Measurements from ENCODE around the gene SRCAP. TPM values are rescaled to one million over a fixed set of nuclear protein-coding genes. Genes with fewer than 3 reads are reported as not detected.
A peak's percentile ranks its signal among the peaks of the same experiment; 100 is the strongest.

The SRCAP gene
- polyA plus RNA-seq, result 1.0 to 4.6 TPM (median 1.4 TPM) in 3 replicates
- polyA plus RNA-seq (2011; ENCODE audit: low read depth), result 5.6 TPM
- 1.6 and 2.8 TPM in 2 replicates for polyA plus RNA-seq (2011; cell fraction: cytosol; rRNA removed)
- 21.8 and 24.4 TPM in 2 replicates for polyA plus RNA-seq (2011; cell fraction: nucleus; rRNA removed)
- 6.1 and 14.4 TPM in 2 replicates for polyA plus RNA-seq (2012; ENCODE audit: low replicate concordance)
- 10.7 to 92.1 TPM (median 11.8 TPM) in 3 replicates for polyA minus RNA-seq
- 9.0 TPM for polyA minus RNA-seq (2011; cell fraction: cytosol; rRNA and poly(A)+ RNA removed)
- polyA minus RNA-seq (2011; cell fraction: nucleus; rRNA and poly(A)+ RNA removed), result 21.9 and 33.0 TPM in 2 replicates

DNA sequence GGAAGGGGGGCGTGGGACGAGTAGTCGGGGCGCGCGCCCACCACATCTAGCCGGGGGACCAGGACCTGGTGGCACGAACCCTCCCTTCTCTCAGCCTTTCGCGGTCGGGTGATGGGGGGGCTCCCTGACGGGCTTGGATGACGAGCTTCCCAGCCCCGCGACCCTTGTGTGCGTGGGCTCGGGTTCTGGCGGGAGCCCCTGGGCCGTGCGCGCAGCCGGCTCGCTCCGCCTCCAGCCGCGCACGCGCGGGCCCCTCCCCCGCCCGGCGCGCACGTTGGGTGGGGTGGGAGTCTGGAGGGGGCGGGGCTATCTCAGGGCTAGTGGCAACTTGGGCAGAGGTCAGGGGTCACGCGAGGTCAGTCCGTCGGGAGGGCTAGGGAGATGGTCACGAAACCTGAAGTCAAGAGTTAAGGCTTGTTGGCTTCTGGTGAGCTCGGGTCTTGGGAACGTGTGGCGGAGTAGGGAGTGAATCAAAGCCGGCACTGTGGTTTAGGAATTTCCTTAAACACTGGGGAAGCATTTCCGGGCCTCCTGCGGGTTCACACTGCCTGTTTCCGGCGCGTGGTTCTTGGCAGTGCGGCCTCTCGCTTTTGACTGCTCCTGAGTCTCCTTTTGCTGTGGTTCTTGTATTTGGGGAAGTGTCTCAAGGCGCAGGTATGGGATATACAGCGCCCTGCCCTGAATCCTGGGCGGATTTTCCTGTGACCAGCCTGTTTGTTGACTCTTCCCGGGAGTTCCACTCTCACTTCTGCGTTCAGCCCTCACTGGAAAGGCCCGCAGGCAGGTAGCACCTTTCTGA is at the start of gene SRCAP:
Gene SRCAP (plus strand): TSS at position 356 of the 799 bp plus-strand sequence. CDS start 1,654 bp downstream, outside the sequence.
- H3K4me2 ChIP-seq (ENCODE audit: control insufficient read depth, extremely low read depth, insufficient read depth, low read depth, low read length), result peak within 1 kb of the TSS; percentile 93
- no peak for TF ChIP-seq EZH2 (IDR thresholded peaks at IDR 0.05; ENCODE audit: low read length)
- TF ChIP-seq, protein P1, sequence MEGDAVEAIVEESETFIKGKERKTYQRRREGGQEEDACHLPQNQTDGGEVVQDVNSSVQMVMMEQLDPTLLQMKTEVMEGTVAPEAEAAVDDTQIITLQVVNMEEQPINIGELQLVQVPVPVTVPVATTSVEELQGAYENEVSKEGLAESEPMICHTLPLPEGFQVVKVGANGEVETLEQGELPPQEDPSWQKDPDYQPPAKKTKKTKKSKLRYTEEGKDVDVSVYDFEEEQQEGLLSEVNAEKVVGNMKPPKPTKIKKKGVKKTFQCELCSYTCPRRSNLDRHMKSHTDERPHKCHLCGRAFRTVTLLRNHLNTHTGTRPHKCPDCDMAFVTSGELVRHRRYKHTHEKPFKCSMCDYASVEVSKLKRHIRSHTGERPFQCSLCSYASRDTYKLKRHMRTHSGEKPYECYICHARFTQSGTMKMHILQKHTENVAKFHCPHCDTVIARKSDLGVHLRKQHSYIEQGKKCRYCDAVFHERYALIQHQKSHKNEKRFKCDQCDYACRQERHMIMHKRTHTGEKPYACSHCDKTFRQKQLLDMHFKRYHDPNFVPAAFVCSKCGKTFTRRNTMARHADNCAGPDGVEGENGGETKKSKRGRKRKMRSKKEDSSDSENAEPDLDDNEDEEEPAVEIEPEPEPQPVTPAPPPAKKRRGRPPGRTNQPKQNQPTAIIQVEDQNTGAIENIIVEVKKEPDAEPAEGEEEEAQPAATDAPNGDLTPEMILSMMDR (optimal IDR thresholded peaks at IDR 0.05 in 1 of 3, IDR thresholded peaks at IDR 0.05 in 1 of 3, conservative IDR thresholded peaks at IDR 0.05 in 1 of 3; ENCODE audit: extremely low read depth in 1 of 3, insufficient read depth in 2 of 3, low read length in 3 of 3), result no peak
- H3K27ac ChIP-seq (ENCODE audit: control insufficient read depth, insufficient read depth, low read length), result peak within 1 kb of the TSS; percentile 93
- no peaks in the 10 kb centered on the region for H3K27me3 ChIP-seq (ENCODE audit: control insufficient read depth, extremely low read depth, insufficient read depth, low read length)
- dilution Hi-C loops (cut with MboI; ENCODE audit: extremely low pct_ligation_motif_present, low sequenced_read_pairs), result no loop called here
- H3K9me3 ChIP-seq (ENCODE audit: control insufficient read depth, low read depth, low read length), result no peaks in the 10 kb centered on the region
- peaks cover 12% of the 10 kb centered on the region for H3K4me1 ChIP-seq (ENCODE audit: control insufficient read depth, extremely low read depth, insufficient read depth, low read length)
- H3K79me2 ChIP-seq (ENCODE audit: control insufficient read depth, insufficient read depth, low read length), result peaks cover 37% of the 10 kb centered on the region
- DNase-seq (ENCODE audit: low read depth, low spot score) (no peak), FAIRE-seq (no peak)
- no peaks in the 10 kb centered on the region for H3K9me1 ChIP-seq (ENCODE audit: control insufficient read depth, extremely low read depth, insufficient read depth, low read length)
- peak within 1 kb of the TSS; percentile 90 to 99 (median 92) for H3K4me3 ChIP-seq (ENCODE audit: control insufficient read depth in 2 of 3, extremely low read depth in 1 of 3, insufficient read depth in 2 of 3, low read depth in 1 of 3, low read length in 3 of 3)
- peak within 1 kb of the TSS; percentile 94 for H3K9ac ChIP-seq (ENCODE audit: control insufficient read depth, extremely low read depth, insufficient read depth, low read length)
- H2AFZ ChIP-seq (ENCODE audit: control insufficient read depth, low read length), result peak within 1 kb of the TSS; percentile 67
- no peaks in the 10 kb centered on the region for H4K20me1 ChIP-seq (ENCODE audit: control insufficient read depth, extremely low read depth, insufficient read depth, low read length)
- peaks cover 14 to 16% of the 10 kb centered on the region in 2 experiments for H3K36me3 ChIP-seq (ENCODE audit: control insufficient read depth in 2 of 2, extremely low read depth in 1 of 2, insufficient read depth in 2 of 2, low read length in 2 of 2)

DNA sequence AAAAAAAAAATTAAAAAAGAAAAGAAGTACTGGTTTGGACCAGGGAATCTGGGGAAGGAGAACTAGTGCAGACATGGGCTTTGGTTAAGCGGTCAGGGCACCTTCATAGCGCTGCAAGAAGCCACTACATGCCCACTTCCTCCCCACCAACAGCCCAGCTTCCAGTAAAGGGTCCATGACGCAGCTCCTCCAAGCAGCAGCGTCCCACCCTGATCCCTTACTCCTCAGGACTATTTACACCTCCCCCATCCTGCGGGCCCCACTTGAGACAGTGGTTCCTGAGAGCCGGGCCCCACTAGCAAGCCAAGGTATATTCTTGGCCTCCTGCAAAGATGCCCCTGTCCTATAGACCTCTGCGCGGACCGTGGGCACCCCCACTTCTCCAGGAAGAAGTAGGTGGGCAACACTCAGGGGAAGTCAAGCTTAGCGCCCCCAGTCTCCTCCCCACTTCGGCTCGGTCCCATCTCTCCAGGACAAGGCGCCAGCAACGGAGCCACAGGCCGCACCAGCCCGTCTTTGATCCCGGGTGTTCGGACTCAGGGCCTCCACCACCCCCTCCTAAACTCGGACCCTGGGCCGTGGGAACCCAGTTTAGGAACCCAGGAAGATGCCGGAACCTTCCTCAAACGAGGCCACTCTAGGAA is 49.1 kb upstream of the SRCAP start:
- no peak for FAIRE-seq
- Histone ChIP-seq H3K27ac (ENCODE audit: control insufficient read depth, insufficient read depth, low read length) (peak overlapping the region; percentile 87), H3K4me1 (ENCODE audit: control insufficient read depth, extremely low read depth, insufficient read depth, low read length) (peaks cover 16% of the 10 kb centered on the region), H4K20me1 (ENCODE audit: control insufficient read depth, extremely low read depth, insufficient read depth, low read length) (no peaks in the 10 kb centered on the region), H3K9me1 (ENCODE audit: control insufficient read depth, extremely low read depth, insufficient read depth, low read length) (no peaks in the 10 kb centered on the region), H3K36me3 (ENCODE audit: control insufficient read depth in 2 of 2, extremely low read depth in 1 of 2, insufficient read depth in 2 of 2, low read length in 2 of 2) (peaks cover 16% of the 10 kb centered on the region in 2 experiments), H3K79me2 (ENCODE audit: control insufficient read depth, insufficient read depth, low read length) (peaks cover 14% of the 10 kb centered on the region), H3K4me3 (ENCODE audit: control insufficient read depth in 2 of 3, extremely low read depth in 1 of 3, insufficient read depth in 2 of 3, low read depth in 1 of 3, low read length in 3 of 3) (peak overlapping the region; percentile 70 to 80 (median 74)), H3K27me3 (ENCODE audit: control insufficient read depth, extremely low read depth, insufficient read depth, low read length) (no peaks in the 10 kb centered on the region), H3K9ac (ENCODE audit: control insufficient read depth, extremely low read depth, insufficient read depth, low read length) (peak overlapping the region; percentile 93), H3K9me3 (ENCODE audit: control insufficient read depth, low read depth, low read length) (no peaks in the 10 kb centered on the region), H2AFZ (ENCODE audit: control insufficient read depth, low read length) (peak overlapping the region; percentile 99), H3K4me2 (ENCODE audit: control insufficient read depth, extremely low read depth, insufficient read depth, low read depth, low read length) (peak overlapping the region; percentile 79)
- TF ChIP-seq EZH2 (IDR thresholded peaks at IDR 0.05; ENCODE audit: low read length), result no peak
- TF ChIP-seq, protein P1 (optimal IDR thresholded peaks at IDR 0.05 in 1 of 3, IDR thresholded peaks at IDR 0.05 in 1 of 3, conservative IDR thresholded peaks at IDR 0.05 in 1 of 3; ENCODE audit: extremely low read depth in 1 of 3, insufficient read depth in 2 of 3, low read length in 3 of 3), result no peak
- dilution Hi-C loops (cut with MboI; ENCODE audit: extremely low pct_ligation_motif_present, low sequenced_read_pairs), result no loop called here
- DNase-seq (ENCODE audit: low read depth, low spot score), result no peak

Measured in keratinocyte (primary cell).